Vagina (tissue), 2 donors: Measurements from ENCODE around the gene WSB1.

Source experiments
- POLR2A ChIP-seq, 2 donors: fragments of 450-650 bp; IDR thresholded peaks; one replicate each; pipeline ENCODE4 v1.6.1; 2017; ENCODE audit warnings: antibody characterized with exemption in 2 of 2, mild to moderate bottlenecking in 2 of 2, moderate library complexity in 2 of 2
- POLR2AphosphoS5 ChIP-seq, 2 donors: sonication (generic); formaldehyde crosslinking; IDR thresholded peaks; one replicate each; pipeline ENCODE4 v1.9.0; 2017; ENCODE audit warnings: antibody characterized with exemption in 2 of 2, mild to moderate bottlenecking in 2 of 2, low read depth in 1 of 2; ENCODE audit not compliant: insufficient read depth in 1 of 2
- TF ChIP-seq, protein P1 (sequence below), 3 experiments: fragments of 450-650 bp in 2 of 3; fragments of 200-600 bp in 1 of 3; sonication (generic) in 1 of 3; IDR thresholded peaks; one replicate each; pipeline ENCODE4 v1.5.1; 2017 to 2019; ENCODE audit warnings: antibody characterized with exemption in 3 of 3, mild to moderate bottlenecking in 2 of 3, moderate library complexity in 2 of 3

- TF ChIP-seq, protein P1, sequence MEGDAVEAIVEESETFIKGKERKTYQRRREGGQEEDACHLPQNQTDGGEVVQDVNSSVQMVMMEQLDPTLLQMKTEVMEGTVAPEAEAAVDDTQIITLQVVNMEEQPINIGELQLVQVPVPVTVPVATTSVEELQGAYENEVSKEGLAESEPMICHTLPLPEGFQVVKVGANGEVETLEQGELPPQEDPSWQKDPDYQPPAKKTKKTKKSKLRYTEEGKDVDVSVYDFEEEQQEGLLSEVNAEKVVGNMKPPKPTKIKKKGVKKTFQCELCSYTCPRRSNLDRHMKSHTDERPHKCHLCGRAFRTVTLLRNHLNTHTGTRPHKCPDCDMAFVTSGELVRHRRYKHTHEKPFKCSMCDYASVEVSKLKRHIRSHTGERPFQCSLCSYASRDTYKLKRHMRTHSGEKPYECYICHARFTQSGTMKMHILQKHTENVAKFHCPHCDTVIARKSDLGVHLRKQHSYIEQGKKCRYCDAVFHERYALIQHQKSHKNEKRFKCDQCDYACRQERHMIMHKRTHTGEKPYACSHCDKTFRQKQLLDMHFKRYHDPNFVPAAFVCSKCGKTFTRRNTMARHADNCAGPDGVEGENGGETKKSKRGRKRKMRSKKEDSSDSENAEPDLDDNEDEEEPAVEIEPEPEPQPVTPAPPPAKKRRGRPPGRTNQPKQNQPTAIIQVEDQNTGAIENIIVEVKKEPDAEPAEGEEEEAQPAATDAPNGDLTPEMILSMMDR (IDR thresholded peaks at IDR 0.05): no peak
- TF ChIP-seq POLR2A (IDR thresholded peaks at IDR 0.05) (no peak), POLR2AphosphoS5 (IDR thresholded peaks at IDR 0.05; ENCODE audit: insufficient read depth in 1 of 2, low read depth in 1 of 2) (no peak)
These were observed 5.6 kb downstream of the WSB1 start for GRCh38 chr17:27299384-27300049.
